Activated naive CD8-positive, alpha-beta T cell treated with anti-CD3 and anti-CD28 coated beads for 36 hours (primary cell): ENCODE results near the gene CSF3R. TPM values are rescaled to one million over a fixed set of nuclear protein-coding genes. Genes with fewer than 3 reads are reported as not detected.

Experiments used
- total RNA-seq, 2 experiments: library from RNA; stranded (reverse); gene quantifications; one replicate each; pipeline ENCODE4 v1.2.3, GENCODE V29; 2021

The CSF3R gene
- total RNA-seq, 2 experiments from 2014 or later: 0.04 to 0.06 TPM

Other genes starting within 250 kb of the CSF3R start
- 1 to 10 TPM; 9.3 to 9.4 TPM for gene SH3D21, start 176.5 kb downstream of the CSF3R start, total RNA-seq
- gene EVA1B, start 159.3 kb downstream of the CSF3R start, total RNA-seq: 1 to 10 TPM; 5.3 to 6.3 TPM
- 10 to 100 TPM; 43.1 to 51.5 TPM for gene STK40, start 97.0 kb downstream of the CSF3R start, total RNA-seq
- 10 to 100 TPM; 64.1 to 66.8 TPM for gene LSM10, start 85.0 kb downstream of the CSF3R start, total RNA-seq
- gene OSCP1, start 32.5 kb downstream of the CSF3R start, total RNA-seq: 1 to 10 TPM; 2.4 to 2.7 TPM
- gene MRPS15, start 18.5 kb downstream of the CSF3R start, total RNA-seq: 100 to 1,000 TPM; 137 to 149 TPM